PC-3 (cell line): ENCODE results near the gene PRSS48. TPM values are rescaled to one million over a fixed set of nuclear protein-coding genes. Genes with fewer than 3 reads are reported as not detected.

Experiments used
- ATAC-seq: fragments of 200-7000 bp; cut with Tn5 transposase; 2 replicates; pipeline ENCODE4 v1.9.1; 2020; ENCODE audit warnings: mild to moderate bottlenecking, moderate library complexity
- BruUV-seq: library from RNA; stranded (reverse); fragments of 400-500 nt; replicated peaks from 2 replicates; lab custom pipeline; 2021; lab: Mats Ljungman, UMichigan
- CTCF ChIA-PET: fragments of 300-600 bp; sonication (Branson Sonifier 250); formaldehyde crosslinking; loops from one replicate; lab custom pipeline; 2022; ENCODE audit warnings: antibody characterized with exemption; lab: Charles Lee
- POLR2A ChIA-PET: fragments of 300-600 bp; sonication (Branson Sonifier 250); formaldehyde crosslinking; loops from one replicate; lab custom pipeline; 2022; ENCODE audit warnings: antibody characterized with exemption; ENCODE audit not compliant: unreplicated experiment; lab: Charles Lee
- DNase-seq: peaks from one replicate; pipeline ENCODE4 v3.0.0-alpha.2; 2015
- H2AFZ ChIP-seq: fragments of 300-600 bp; sonication (generic); 2 replicates; pipeline ENCODE4 v1.6.0; 2016; ENCODE audit warnings: antibody characterized with exemption, low read length
- H3F3A ChIP-seq: fragments of 300-600 bp; sonication (generic); one replicate; pipeline ENCODE4 v1.6.0; 2017; ENCODE audit warnings: antibody characterized with exemption, low read length, control low read depth, mild to moderate bottlenecking; ENCODE audit not compliant: unreplicated experiment
- H3K27ac ChIP-seq: fragments of 300-600 bp; sonication (generic); 2 replicates; pipeline ENCODE4 v1.5.1; 2016; ENCODE audit warnings: mild to moderate bottlenecking, low read length
- H3K27me3 ChIP-seq: fragments of 300-600 bp; sonication (generic); 2 replicates; pipeline ENCODE4 v1.6.1; 2016; ENCODE audit warnings: low read length, mixed read lengths
- H3K36me3 ChIP-seq: fragments of 300-600 bp; sonication (generic); 2 replicates; pipeline ENCODE4 v1.6.1; 2016; ENCODE audit warnings: low read depth, mixed run types, low read length, mixed read lengths
- H3K4me1 ChIP-seq: fragments of 300-600 bp; sonication (generic); 2 replicates; pipeline ENCODE4 v1.5.1; 2016; ENCODE audit warnings: low read length; ENCODE audit not compliant: insufficient read depth
- H3K4me2 ChIP-seq: fragments of 300-600 bp; sonication (generic); 2 replicates; pipeline ENCODE4 v1.6.0; 2016; ENCODE audit warnings: low read length
- H3K4me3 ChIP-seq: fragments of 300-600 bp; sonication (generic); 2 replicates; pipeline ENCODE4 v1.5.1; 2016; ENCODE audit warnings: mild to moderate bottlenecking, low read length, mixed read lengths
- H3K79me2 ChIP-seq: fragments of 300-600 bp; sonication (generic); 2 replicates; pipeline ENCODE4 v1.6.1; 2017; ENCODE audit warnings: low read length, mixed read lengths
- H3K9ac ChIP-seq: fragments of 300-600 bp; sonication (generic); 2 replicates; pipeline ENCODE4 v1.6.0; 2016; ENCODE audit warnings: mild to moderate bottlenecking, low read length
- H3K9me2 ChIP-seq: fragments of 300-600 bp; sonication (generic); replicated peaks from 2 replicates; pipeline ENCODE4 v1.6.1; 2016; ENCODE audit warnings: mixed run types, low read length, mixed read lengths
- H3K9me3 ChIP-seq: fragments of 300-600 bp; sonication (generic); 2 replicates; pipeline ENCODE4 v1.6.1; 2016; ENCODE audit warnings: low read length, mixed read lengths
- H4K20me1 ChIP-seq: fragments of 300-600 bp; sonication (generic); 2 replicates; pipeline ENCODE4 v1.6.1; 2016; ENCODE audit warnings: low read length, mixed read lengths
- EZH2 ChIP-seq: fragments of 300-600 bp; sonication (generic); IDR thresholded peaks from one replicate; pipeline ENCODE4 v1.6.1; 2017; ENCODE audit warnings: antibody characterized with exemption, mild to moderate bottlenecking, low read length; ENCODE audit not compliant: unreplicated experiment
- EZH2phosphoT487 ChIP-seq: fragments of 300-600 bp; sonication (generic); IDR thresholded peaks from 2 replicates; pipeline ENCODE4 v1.6.1; 2018; ENCODE audit warnings: mild to moderate bottlenecking, antibody characterized with exemption, low read length, borderline replicate concordance
- intact Hi-C: fragments of 100-400 bp; cut with micrococcal nuclease; formaldehyde crosslinking; loops from 2 replicates; pipeline ENCODE4 v1.9.0; 2023
- total RNA-seq: library from RNA; depleted of rRNA; stranded (reverse); fragments of >200 nt; gene quantifications from 2 replicates; pipeline ENCODE4 v1.2.3, GENCODE V29; 2014
- TF ChIP-seq, protein P1 (sequence below): fragments of 300-600 bp; sonication (generic); conservative IDR thresholded peaks from 2 replicates; pipeline ENCODE4 v1.5.1; 2017; ENCODE audit warnings: antibody characterized with exemption, low read depth, mild to moderate bottlenecking, low read length

PRSS48 gene
- total RNA-seq, 1 experiment from 2014 or later = not detected

DNA sequence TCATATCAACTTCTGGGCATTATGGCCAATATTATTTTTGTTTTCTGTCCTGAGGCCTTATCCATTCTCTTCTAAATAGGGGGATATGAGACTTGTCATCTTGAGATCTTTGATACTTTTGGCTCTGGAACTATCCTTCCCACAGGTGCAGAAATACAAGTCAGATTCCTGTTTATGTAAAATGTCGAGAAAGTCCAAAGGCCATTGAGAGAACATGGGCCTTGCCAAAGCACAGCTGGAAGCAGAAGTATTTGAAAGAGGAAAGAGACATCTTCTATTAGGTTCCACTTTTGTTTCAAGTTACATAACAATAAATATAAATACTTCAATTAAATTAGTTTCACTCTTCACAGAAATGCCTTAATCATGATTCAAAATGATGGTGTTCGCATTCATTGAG lies 20.8 kb upstream of the PRSS48 start:
- no peak for DNase-seq
- 0 out of 2 replicates have a peak, but pooled peaks cover 4% of the 10 kb centered on the region for H4K20me1 ChIP-seq
- H3K27me3 ChIP-seq = no peaks in the 10 kb centered on the region
- ChIA-PET POLR2A (no interaction called here), CTCF (no interaction called here)
- no TSS peak for BruUV-seq
- H3K4me3 ChIP-seq = no peak overlapping the region
- no peaks in the 10 kb centered on the region for H3K36me3 ChIP-seq
- no peaks in the 10 kb centered on the region for H3K9me2 ChIP-seq
- no peak for ATAC-seq
- peaks cover 11% of the 10 kb centered on the region for H3K4me1 ChIP-seq
- H3K79me2 ChIP-seq = peaks cover 28% of the 10 kb centered on the region
- no peak overlapping the region for H3K9ac ChIP-seq
- no peak overlapping the region for H2AFZ ChIP-seq
- H3K27ac ChIP-seq = no peak overlapping the region
- intact Hi-C loops = no loop called here
- no peaks in the 10 kb centered on the region for H3K9me3 ChIP-seq
- TF ChIP-seq EZH2phosphoT487 (no peak), EZH2 (no peak)
- TF ChIP-seq, protein P1, sequence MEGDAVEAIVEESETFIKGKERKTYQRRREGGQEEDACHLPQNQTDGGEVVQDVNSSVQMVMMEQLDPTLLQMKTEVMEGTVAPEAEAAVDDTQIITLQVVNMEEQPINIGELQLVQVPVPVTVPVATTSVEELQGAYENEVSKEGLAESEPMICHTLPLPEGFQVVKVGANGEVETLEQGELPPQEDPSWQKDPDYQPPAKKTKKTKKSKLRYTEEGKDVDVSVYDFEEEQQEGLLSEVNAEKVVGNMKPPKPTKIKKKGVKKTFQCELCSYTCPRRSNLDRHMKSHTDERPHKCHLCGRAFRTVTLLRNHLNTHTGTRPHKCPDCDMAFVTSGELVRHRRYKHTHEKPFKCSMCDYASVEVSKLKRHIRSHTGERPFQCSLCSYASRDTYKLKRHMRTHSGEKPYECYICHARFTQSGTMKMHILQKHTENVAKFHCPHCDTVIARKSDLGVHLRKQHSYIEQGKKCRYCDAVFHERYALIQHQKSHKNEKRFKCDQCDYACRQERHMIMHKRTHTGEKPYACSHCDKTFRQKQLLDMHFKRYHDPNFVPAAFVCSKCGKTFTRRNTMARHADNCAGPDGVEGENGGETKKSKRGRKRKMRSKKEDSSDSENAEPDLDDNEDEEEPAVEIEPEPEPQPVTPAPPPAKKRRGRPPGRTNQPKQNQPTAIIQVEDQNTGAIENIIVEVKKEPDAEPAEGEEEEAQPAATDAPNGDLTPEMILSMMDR = no peak
- H3F3A ChIP-seq = no peaks in the 10 kb centered on the region
- no peak overlapping the region for H3K4me2 ChIP-seq

DNA sequence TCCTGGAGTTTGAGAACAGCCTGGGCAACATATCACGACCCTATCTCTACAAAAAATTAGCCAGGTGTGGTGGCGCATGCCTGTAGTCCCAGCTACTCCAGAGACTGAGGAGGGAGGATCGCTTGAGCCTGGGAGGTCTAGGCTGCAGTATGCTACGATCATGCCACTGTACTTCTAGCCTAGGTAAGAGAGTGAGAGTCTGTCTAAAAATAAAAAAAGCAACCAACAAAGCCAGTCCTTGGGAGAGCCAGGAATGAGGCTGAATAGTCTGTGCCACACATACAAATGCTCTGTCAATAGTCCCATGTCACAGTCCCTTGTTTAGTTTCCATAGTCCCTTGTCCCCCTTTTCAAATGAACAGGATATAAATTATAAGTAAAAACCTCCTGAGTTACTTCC lies 19.3 kb upstream of the PRSS48 start:
- Histone ChIP-seq H3K9ac (no peak overlapping the region), H3K27me3 (no peaks in the 10 kb centered on the region), H3K27ac (no peak overlapping the region), H3F3A (no peaks in the 10 kb centered on the region), H3K4me1 (peaks cover 21% of the 10 kb centered on the region), H3K4me3 (no peak overlapping the region), H4K20me1 (0 out of 2 replicates have a peak, but pooled peaks cover 4% of the 10 kb centered on the region), H3K36me3 (no peaks in the 10 kb centered on the region), H2AFZ (no peak overlapping the region), H3K9me2 (no peaks in the 10 kb centered on the region), H3K4me2 (no peak overlapping the region), H3K9me3 (no peaks in the 10 kb centered on the region), H3K79me2 (peaks cover 29% of the 10 kb centered on the region)
- ChIA-PET CTCF (no interaction called here), POLR2A (no interaction called here)
- ATAC-seq = no peak
- DNase-seq = no peak
- TF ChIP-seq EZH2phosphoT487 = no peak
- TF ChIP-seq EZH2 = no peak
- TF ChIP-seq, protein P1 = no peak
- intact Hi-C loops = no loop called here
- BruUV-seq = no TSS peak

DNA sequence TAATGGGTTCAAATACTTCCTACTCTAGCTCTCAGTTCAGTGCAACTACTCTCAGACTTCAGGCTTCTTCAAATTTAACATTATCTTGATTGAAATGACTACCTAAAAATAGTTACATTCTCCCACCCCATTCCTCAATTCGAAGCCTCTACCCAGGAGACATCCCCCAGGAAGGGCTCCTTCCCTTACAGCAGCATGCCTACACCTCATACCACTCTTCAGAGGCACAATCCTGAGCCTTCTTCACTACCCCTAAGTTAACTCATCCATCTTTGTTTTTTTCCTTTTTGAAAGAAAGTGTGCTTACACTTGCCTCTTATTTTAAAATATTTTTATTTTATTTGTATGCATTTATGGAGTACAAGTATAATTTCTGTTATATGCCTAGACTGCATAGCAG lies 17.2 kb upstream of the PRSS48 start:
- peaks cover 38% of the 10 kb centered on the region for H3K79me2 ChIP-seq
- no peaks in the 10 kb centered on the region for H3K9me2 ChIP-seq
- ChIA-PET POLR2A (interaction anchor here (0.8 kb wide), 1 partner anchor 66 kb away, joined by 11 read pairs; the partner anchor contains the start of gene SH3D19), CTCF (no interaction called here)
- H4K20me1 ChIP-seq = 0 out of 2 replicates have a peak, but pooled peaks cover 4% of the 10 kb centered on the region
- no peak overlapping the region for H3K4me2 ChIP-seq
- no peak overlapping the region for H3K9ac ChIP-seq
- TF ChIP-seq EZH2 (no peak), EZH2phosphoT487 (no peak)
- TF ChIP-seq, protein P1 = no peak
- H3K27me3 ChIP-seq = no peaks in the 10 kb centered on the region
- peaks cover 21% of the 10 kb centered on the region for H3K4me1 ChIP-seq
- no peaks in the 10 kb centered on the region for H3K9me3 ChIP-seq
- H3K27ac ChIP-seq = no peak overlapping the region
- H3K4me3 ChIP-seq = no peak overlapping the region
- no peak overlapping the region for H2AFZ ChIP-seq
- no peaks in the 10 kb centered on the region for H3F3A ChIP-seq
- ATAC-seq (no peak), DNase-seq (no peak)
- intact Hi-C loops = no loop called here
- H3K36me3 ChIP-seq = no peaks in the 10 kb centered on the region; the same call in 1 of the 2 replicates
- BruUV-seq = no TSS peak
